NCI-H345 (cell line): ENCODE measurements around the gene MTO1.
"Not testable (repeated sequence)": the region's sequence is repeated elsewhere in the genome, so short reads cannot be mapped to it uniquely, and the experiment has no call there.

Source experiments
- DNase-seq: peaks from one replicate; lab custom pipeline; 2025; lab: John Stamatoyannopoulos, UW

The MTO1 gene

DNA sequence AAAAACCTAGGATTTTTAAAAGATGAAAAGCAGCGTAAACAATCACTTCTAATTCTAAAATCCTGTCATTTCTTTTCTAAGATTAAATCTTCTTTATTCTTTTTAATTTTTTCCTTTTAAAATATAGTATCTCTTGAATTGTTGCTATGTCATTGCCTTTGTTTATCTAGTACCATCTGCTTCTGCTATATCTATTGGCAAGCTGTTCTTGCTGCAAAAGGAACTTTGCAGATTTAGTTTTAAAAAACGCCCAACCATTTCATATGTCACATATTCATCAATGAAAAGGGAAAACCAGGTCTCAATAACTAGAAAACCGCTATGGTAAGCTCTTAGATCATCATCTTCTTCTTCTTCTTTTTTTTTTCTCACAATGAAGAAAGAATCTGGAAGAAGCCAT is 70.8 kb downstream of the MTO1 start:
- DNase-seq, result no peak

DNA sequence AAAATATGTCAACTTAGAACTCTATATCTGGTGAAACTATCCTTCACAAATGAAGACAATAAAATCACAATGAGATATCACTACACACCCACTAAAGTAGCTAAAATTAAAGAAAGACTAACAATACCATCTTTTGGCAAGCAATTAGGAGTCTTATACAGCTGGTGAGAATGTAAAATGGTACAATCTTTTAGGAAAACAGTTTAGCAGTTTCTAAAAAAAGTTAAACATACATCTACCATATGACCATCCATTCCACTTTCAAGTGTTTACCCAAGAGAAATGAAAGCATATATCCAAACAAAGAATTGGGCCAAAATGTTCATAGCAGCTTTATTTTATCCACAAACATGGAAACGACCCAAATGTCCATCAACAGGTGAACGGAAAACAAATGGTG is 73.1 kb downstream of the MTO1 start:
- no peak for DNase-seq

DNA sequence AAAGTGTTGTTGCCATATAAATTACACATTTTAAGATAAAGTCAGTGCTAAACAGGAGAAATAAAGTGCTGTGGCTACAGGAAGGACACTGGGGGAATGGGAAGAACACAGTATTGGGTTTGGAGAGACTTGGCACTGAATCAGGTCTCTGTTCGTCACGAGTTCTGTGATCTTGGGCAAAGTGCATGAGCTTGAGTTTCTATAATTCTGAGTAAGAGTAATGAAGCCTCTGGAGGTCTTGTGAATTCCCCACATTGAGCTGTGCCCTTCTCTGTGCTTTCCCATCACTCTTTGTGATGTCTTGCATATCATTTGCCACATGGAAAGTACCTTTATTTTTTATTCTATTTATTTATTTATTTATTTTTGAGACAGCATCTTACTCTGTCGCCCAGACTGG is 76.1 kb downstream of the MTO1 start:
- no peak for DNase-seq

DNA sequence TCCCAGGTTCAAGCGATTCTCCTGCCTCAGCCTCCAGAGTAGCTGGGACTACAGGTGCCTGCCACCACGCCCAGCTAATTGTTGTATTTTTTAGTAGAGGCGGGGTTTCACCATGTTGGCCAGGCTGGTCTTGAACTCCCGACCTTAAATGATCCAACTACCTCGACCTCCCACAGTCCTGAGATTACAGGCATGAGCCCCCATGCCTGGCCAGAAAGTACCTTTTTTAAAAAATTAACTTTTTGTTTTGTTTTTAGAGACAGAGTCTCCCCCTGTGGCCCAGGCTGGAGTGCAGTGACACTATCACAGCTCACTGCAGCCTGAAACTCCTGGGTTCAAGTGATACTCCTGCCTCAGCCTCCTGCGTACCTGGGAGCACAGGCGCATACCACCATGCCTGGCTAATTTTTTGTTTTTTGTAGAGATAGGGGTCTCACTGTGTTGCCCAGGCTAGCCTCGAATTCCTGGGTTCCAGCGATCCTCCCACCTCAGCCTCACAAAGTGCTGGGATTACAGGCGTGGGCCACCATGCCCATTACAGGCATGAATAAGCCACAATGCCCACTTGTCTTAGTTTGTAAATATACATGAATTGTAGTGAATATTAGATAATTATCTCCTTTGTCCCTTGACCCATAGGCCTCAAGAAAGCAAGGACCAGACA is 76.7 kb downstream of the MTO1 start:
- DNase-seq, result no peak

DNA sequence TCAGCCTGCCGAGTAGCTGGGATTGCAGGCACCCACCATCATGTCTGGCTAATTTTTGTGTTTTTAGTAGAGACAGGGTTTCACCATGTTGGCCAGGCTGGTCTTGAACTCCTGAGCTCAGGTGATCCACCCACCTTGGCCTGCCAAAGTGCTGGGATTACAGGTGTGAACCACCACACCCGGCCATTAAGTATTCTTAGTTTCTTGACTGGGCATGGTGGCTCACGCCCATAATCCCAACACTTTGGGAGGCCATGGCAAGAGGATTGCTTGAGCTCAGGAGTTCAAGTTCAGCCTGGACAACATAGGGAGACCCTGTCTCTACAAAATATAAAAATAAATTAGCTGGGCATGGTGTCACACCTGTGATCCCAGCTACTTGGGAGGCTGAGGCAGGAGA is 80.9 kb downstream of the MTO1 start:
- not testable (repeated sequence) for DNase-seq

DNA sequence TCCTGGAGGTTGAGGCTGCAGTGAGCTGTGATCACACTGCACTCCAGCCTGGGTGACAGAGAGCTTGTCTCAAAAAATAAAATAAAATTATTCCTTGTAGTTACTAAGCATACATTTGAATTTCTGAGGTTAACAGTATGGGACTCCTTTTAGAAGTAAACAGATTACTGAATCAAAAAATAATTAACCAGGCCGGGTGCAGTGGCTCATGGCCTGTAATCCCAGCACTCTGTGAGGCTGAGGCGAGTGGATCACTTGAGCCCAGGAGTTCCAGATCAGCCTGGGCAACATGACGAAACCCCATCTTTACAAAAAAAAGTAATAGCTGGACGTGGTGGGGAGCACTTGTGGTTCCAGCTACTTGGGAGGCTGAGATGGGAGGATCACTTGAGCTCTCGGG is 81.4 kb downstream of the MTO1 start:
- DNase-seq, result no peak

DNA sequence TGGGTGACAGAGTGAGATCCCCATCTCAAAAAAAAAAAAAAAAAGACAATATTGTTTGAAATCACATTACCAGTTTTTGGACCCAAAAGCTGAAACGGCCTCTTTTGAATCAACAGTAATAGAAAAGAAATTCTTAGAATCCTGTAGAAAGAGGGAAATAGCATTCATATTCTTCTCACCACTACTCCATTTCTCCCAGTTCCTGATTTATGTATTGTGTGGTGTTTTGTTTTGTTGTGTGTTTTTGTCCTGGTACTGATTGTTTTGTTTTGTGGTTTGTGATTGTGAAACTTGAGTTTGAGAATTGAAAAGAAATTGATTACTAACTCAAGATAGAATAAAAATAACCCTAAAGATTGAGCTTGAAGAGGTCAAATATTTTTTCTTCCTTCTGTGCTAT is 85.5 kb downstream of the MTO1 start:
- no peak for DNase-seq

DNA sequence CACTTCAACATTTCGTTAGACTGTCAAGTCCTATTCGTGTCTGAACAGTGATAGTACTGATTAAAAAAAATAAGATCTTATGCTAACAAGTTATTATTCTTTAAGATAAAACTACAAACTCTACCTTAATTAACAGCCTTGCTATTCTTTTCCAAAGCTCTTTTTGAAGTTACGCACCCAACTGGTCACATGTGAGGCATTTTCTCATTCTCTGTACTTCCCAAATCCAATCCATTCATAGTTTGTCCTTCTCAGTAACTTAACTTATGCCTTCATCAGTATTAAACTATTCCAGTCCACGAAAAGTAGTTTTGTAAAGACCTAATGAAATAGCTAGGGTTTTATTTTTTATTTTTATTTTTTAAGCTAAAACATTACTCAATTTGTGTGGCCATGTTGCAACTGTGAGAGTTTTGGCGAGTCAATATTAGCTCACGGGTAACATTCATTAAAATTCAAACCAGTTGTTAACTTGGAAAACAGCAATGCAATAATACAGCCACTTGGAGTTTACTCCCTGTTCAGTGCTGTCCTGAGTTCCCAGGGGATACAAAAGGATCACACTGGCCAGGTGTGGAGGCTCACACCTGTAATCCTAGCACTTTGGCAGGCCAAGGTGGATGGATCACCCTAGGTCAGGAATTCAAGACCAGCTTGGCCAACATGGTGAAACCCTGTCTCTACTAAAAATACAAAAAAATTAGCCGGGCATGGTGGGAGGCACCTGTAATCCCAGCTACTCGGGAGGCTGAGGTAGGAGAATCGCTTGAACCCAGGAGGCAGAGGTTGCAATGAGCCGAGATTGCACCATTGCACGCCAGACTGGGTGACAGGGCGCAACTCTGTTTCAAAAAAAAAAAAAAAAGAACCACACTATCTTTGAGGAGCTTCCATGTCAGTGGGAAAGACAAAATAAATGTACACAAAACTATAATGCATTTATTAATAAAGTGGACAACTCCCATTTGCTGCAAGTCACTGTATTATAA is 87.2 kb downstream of the MTO1 start:
- no peak for DNase-seq

DNA sequence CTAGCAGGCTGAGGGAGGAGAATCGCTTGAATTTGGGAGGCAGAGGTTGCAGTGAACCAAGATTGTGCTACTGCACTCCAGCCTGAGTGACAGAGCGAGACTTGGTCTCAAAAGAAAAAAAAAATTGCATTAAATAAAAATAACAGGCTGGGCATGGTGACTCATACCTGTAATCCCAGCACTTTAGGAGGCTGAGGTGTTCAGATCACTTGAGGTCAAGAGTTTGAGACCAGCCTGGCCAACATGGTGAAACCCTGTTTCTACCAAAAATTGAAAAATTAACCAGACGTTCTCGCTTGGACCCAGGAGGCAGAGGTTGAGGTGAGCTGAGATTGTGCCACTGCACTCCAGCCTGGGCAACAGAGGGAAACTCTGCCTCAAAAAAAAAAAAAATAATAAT is 89.6 kb downstream of the MTO1 start:
- not testable (repeated sequence) for DNase-seq

DNA sequence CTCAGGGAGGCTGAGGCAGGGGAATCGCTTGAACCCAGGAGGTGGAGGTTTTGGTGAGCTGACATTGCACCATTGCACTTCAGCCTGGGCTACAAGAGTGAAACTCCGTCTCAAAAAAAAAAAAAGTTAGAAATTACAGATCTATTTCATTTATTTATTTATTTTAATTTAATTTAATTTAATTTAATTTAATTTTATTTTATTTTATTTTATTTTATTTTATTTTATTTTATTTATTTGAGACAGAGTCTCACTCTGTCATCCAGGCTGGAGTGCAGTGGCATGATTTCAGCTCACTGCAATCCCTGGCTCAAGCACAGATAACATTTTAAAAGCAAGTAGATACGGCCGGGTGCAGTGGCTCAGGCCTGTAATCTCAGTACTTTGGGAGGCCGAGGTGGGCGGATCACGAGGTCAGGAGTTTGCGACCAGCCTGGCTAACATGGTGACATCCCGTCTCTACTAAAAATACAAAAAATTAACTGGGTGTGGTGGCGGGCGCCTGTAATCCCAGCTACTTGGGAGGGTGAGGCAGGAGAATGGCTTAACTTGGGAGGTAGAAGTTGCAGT is 93.9 kb downstream of the MTO1 start:
- not testable (repeated sequence) for DNase-seq

DNA sequence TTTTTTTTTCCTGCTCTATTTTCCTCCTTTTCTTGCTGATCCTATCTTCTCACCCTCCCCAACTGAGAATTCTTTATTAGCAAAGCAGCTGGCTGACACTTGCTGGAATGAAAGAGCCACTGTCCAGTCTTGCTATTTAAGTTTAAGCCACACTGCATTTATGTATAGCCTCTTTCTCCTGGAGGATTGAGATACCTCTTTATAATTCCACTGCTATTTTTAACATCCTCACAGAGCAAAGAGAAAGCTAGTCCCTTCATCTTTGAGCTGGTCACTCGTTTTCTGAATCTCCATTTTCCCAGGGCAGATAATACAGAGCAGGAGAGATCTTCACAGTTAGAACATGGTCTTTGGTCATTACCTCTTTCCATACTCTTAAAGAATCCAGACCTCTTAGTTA is 95.3 kb downstream of the MTO1 start:
- no peak for DNase-seq
